Panc1 (cell line): ENCODE measurements around the gene ING2.

Experiments
- CTCF ChIP-seq: fragments of 450-650 bp; IDR thresholded peaks from 2 replicates; pipeline ENCODE4 v1.5.1; 2017; ENCODE audit warnings: mild to moderate bottlenecking
- POLR2AphosphoS5 ChIP-seq: IDR thresholded peaks from 2 replicates; pipeline ENCODE4 v1.6.1; 2012; ENCODE audit warnings: mild to moderate bottlenecking, low read depth, low read length, moderate library complexity
- REST ChIP-seq, 2 experiments: IDR thresholded peaks; 2 replicates each; pipeline ENCODE4 v1.6.1; 2011 to 2012; ENCODE audit warnings: low read depth in 2 of 2, control low read depth in 1 of 2, low read length in 1 of 2, mild to moderate bottlenecking in 1 of 2, moderate library complexity in 1 of 2; ENCODE audit not compliant: insufficient read depth in 1 of 2
- TCF7L2 ChIP-seq: IDR thresholded peaks from 2 replicates; pipeline ENCODE4 v1.6.1; 2011; ENCODE audit warnings: mild to moderate bottlenecking, low read depth, low read length, inconsistent platforms

GRCh38 chr4:183478123-183478522 is 26.7 kb upstream of the ING2 start:
- TF ChIP-seq POLR2AphosphoS5 (no peak), CTCF (no peak), REST (IDR thresholded peaks at IDR 0.05; ENCODE audit: insufficient read depth in 1 of 2, low read depth in 2 of 2, low read length in 1 of 2) (no peak), TCF7L2 (no peak)
